ENCODE data around the gene CHSY1.
A peak's percentile ranks its signal among the peaks of the same experiment; 100 is the strongest.

Gene CHSY1

GRCh38 chr15:101137312-101137940, 114.4 kb downstream of the CHSY1 start:
- Histone ChIP-seq H3K27me3 (ENCODE audit: control insufficient read depth in 1 of 2, insufficient read depth in 1 of 2, low read length in 2 of 2) (peaks cover 0 to 12% of the 10 kb centered on the region in 2 experiments), H4K8ac (ENCODE audit: low read length) (no peak overlapping the region), H3K9ac (ENCODE audit: low read length) (no peak overlapping the region), H3K4me3 (ENCODE audit: insufficient read depth in 1 of 2, low read depth in 1 of 2, low read length in 2 of 2) (no peak overlapping the region), H2AK5ac (ENCODE audit: low read length, severe bottlenecking) (no peak overlapping the region), H3K79me1 (replicated peaks; ENCODE audit: low read length, poor library complexity, severe bottlenecking) (no peaks in the 10 kb centered on the region), H3K14ac (ENCODE audit: low read length in 2 of 2) (no peak overlapping the region), H3K23ac (ENCODE audit: low read length in 2 of 2) (no peak overlapping the region), H3K36me3 (ENCODE audit: control insufficient read depth in 1 of 2, insufficient read depth in 2 of 2, low read depth in 1 of 2, low read length in 2 of 2) (no peaks in the 10 kb centered on the region), H3K18ac (ENCODE audit: low read depth in 1 of 2, low read length in 2 of 2) (no peak overlapping the region), H3K4me1 (ENCODE audit: control insufficient read depth, insufficient read depth, low read depth, low read length) (peaks cover 15% of the 10 kb centered on the region), H3K4me2 (ENCODE audit: low read length, poor library complexity, severe bottlenecking) (no peak overlapping the region), H3K9me3 (ENCODE audit: control insufficient read depth, low read length) (no peaks in the 10 kb centered on the region), H2BK15ac (ENCODE audit: low read depth, poor library complexity, severe bottlenecking) (no peak overlapping the region), H2BK120ac (ENCODE audit: low read depth, low read length) (no peak overlapping the region), H4K91ac (ENCODE audit: low read length) (peak overlapping the region; percentile 52), H2AFZ (ENCODE audit: low read depth, low read length) (no peak overlapping the region), H2BK12ac (ENCODE audit: low read length in 2 of 2) (no peak overlapping the region), H3K27ac (ENCODE audit: low read length, poor library complexity, severe bottlenecking) (no peak overlapping the region), H2BK5ac (ENCODE audit: low read depth, low read length, poor library complexity, severe bottlenecking) (no peak overlapping the region), H3K4ac (ENCODE audit: low read depth in 1 of 2, low read length in 2 of 2) (no peak overlapping the region)
- WGBS = 93% methylated on average over 16 of the region's 16 CpGs
- no peak for DNase-seq

- Histone ChIP-seq H3K79me1 (replicated peaks; ENCODE audit: low read length, poor library complexity, severe bottlenecking) (no peaks in the 10 kb centered on the region), H2BK12ac (ENCODE audit: low read length in 2 of 2) (no peak overlapping the region), H3K18ac (ENCODE audit: low read depth in 1 of 2, low read length in 2 of 2) (no peak overlapping the region), H3K4me2 (ENCODE audit: low read length, poor library complexity, severe bottlenecking) (no peak overlapping the region), H3K4me1 (ENCODE audit: control insufficient read depth, insufficient read depth, low read depth, low read length) (peaks cover 15% of the 10 kb centered on the region), H2BK5ac (ENCODE audit: low read depth, low read length, poor library complexity, severe bottlenecking) (no peak overlapping the region), H3K23ac (ENCODE audit: low read length in 2 of 2) (no peak overlapping the region), H3K9ac (ENCODE audit: low read length) (no peak overlapping the region), H2BK120ac (ENCODE audit: low read depth, low read length) (no peak overlapping the region), H2AFZ (ENCODE audit: low read depth, low read length) (no peak overlapping the region), H3K36me3 (ENCODE audit: control insufficient read depth in 1 of 2, insufficient read depth in 2 of 2, low read depth in 1 of 2, low read length in 2 of 2) (no peaks in the 10 kb centered on the region), H2BK15ac (ENCODE audit: low read depth, poor library complexity, severe bottlenecking) (no peak overlapping the region), H3K4me3 (ENCODE audit: insufficient read depth in 1 of 2, low read depth in 1 of 2, low read length in 2 of 2) (no peak overlapping the region), H2AK5ac (ENCODE audit: low read length, severe bottlenecking) (no peak overlapping the region), H3K14ac (ENCODE audit: low read length in 2 of 2) (no peak overlapping the region), H3K27me3 (ENCODE audit: control insufficient read depth in 1 of 2, insufficient read depth in 1 of 2, low read length in 2 of 2) (peaks cover 0 to 12% of the 10 kb centered on the region in 2 experiments), H4K91ac (ENCODE audit: low read length) (no peak overlapping the region), H3K9me3 (ENCODE audit: control insufficient read depth, low read length) (no peaks in the 10 kb centered on the region), H3K4ac (ENCODE audit: low read depth in 1 of 2, low read length in 2 of 2) (no peak overlapping the region), H4K8ac (ENCODE audit: low read length) (no peak overlapping the region), H3K27ac (ENCODE audit: low read length, poor library complexity, severe bottlenecking) (no peak overlapping the region)
- DNase-seq = no peak
- 89% methylated on average over 11 of the region's 14 CpGs for WGBS
Observed at GRCh38 chr15:101136381-101137268, 115.2 kb downstream of the CHSY1 start.

DNA sequence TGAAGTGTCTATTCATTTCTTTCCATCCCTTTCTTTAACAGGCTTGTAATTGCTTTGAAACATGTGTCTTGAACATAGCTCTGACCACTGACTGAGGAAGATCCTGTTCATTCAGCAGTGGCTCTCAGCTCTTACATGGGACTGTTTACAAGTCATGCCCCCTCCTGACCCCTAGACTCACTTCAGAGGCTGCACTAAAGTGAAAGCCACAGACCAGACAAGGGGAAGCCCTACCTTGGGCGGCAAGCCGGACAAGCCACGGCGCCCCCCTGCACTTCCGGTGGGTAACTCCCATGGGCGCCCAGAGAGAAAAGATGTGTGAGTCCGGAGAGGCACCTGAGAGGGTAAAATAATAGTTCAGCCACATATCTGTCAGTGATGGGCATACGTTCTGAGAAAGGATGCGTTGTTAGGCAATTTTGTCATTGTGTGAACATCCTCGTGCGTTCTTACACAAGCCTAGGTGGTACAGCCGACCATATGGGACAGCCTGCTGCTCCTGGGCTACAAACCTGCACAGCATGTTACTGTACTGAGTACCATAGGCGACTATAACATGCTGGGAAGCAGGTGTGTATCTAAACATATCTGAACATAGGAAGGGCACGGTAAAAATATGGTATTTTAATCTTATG, 116.2 kb downstream of the CHSY1 start:
- H2AFZ ChIP-seq (ENCODE audit: low read depth, low read length) = no peak overlapping the region
- no peaks in the 10 kb centered on the region for H3K36me3 ChIP-seq (ENCODE audit: control insufficient read depth in 1 of 2, insufficient read depth in 2 of 2, low read depth in 1 of 2, low read length in 2 of 2)
- no peak overlapping the region for H2BK12ac ChIP-seq (ENCODE audit: low read length in 2 of 2)
- no peak overlapping the region for H2BK120ac ChIP-seq (ENCODE audit: low read depth, low read length)
- H3K18ac ChIP-seq (ENCODE audit: low read depth in 1 of 2, low read length in 2 of 2) = no peak overlapping the region
- no peak overlapping the region for H2BK5ac ChIP-seq (ENCODE audit: low read depth, low read length, poor library complexity, severe bottlenecking)
- DNase-seq = peak; percentile 45
- H3K4ac ChIP-seq (ENCODE audit: low read depth in 1 of 2, low read length in 2 of 2) = no peak overlapping the region
- no peak overlapping the region for H2BK15ac ChIP-seq (ENCODE audit: low read depth, poor library complexity, severe bottlenecking)
- no peaks in the 10 kb centered on the region for H3K79me1 ChIP-seq (replicated peaks; ENCODE audit: low read length, poor library complexity, severe bottlenecking)
- peaks cover 13% of the 10 kb centered on the region for H3K4me1 ChIP-seq (ENCODE audit: control insufficient read depth, insufficient read depth, low read depth, low read length)
- peaks cover 0 to 12% of the 10 kb centered on the region in 2 experiments for H3K27me3 ChIP-seq (ENCODE audit: control insufficient read depth in 1 of 2, insufficient read depth in 1 of 2, low read length in 2 of 2)
- WGBS = 78% methylated on average over 14 of the region's 14 CpGs
- H3K23ac ChIP-seq (ENCODE audit: low read length in 2 of 2) = no peak overlapping the region
- H4K8ac ChIP-seq (ENCODE audit: low read length) = no peak overlapping the region
- no peak overlapping the region for H4K91ac ChIP-seq (ENCODE audit: low read length)
- no peak overlapping the region for H3K14ac ChIP-seq (ENCODE audit: low read length in 2 of 2)
- no peak overlapping the region for H3K9ac ChIP-seq (ENCODE audit: low read length)
- H3K4me3 ChIP-seq (ENCODE audit: insufficient read depth in 1 of 2, low read depth in 1 of 2, low read length in 2 of 2) = no peak overlapping the region
- no peaks in the 10 kb centered on the region for H3K9me3 ChIP-seq (ENCODE audit: control insufficient read depth, low read length)
- no peak overlapping the region for H3K27ac ChIP-seq (ENCODE audit: low read length, poor library complexity, severe bottlenecking)
- no peak overlapping the region for H3K4me2 ChIP-seq (ENCODE audit: low read length, poor library complexity, severe bottlenecking)
- H2AK5ac ChIP-seq (ENCODE audit: low read length, severe bottlenecking) = no peak overlapping the region

- Histone ChIP-seq H4K8ac (ENCODE audit: low read length) (no peak overlapping the region), H3K79me1 (replicated peaks; ENCODE audit: low read length, poor library complexity, severe bottlenecking) (no peaks in the 10 kb centered on the region), H3K18ac (ENCODE audit: low read depth in 1 of 2, low read length in 2 of 2) (no peak overlapping the region), H3K9ac (ENCODE audit: low read length) (no peak overlapping the region), H2BK5ac (ENCODE audit: low read depth, low read length, poor library complexity, severe bottlenecking) (no peak overlapping the region), H4K91ac (ENCODE audit: low read length) (no peak overlapping the region), H3K4ac (ENCODE audit: low read depth in 1 of 2, low read length in 2 of 2) (no peak overlapping the region), H3K27ac (ENCODE audit: low read length, poor library complexity, severe bottlenecking) (no peak overlapping the region), H3K4me3 (ENCODE audit: insufficient read depth in 1 of 2, low read depth in 1 of 2, low read length in 2 of 2) (no peak overlapping the region), H2AFZ (ENCODE audit: low read depth, low read length) (no peak overlapping the region), H2AK5ac (ENCODE audit: low read length, severe bottlenecking) (no peak overlapping the region), H3K4me1 (ENCODE audit: control insufficient read depth, insufficient read depth, low read depth, low read length) (peaks cover 10% of the 10 kb centered on the region), H2BK120ac (ENCODE audit: low read depth, low read length) (no peak overlapping the region), H3K4me2 (ENCODE audit: low read length, poor library complexity, severe bottlenecking) (no peak overlapping the region), H3K36me3 (ENCODE audit: control insufficient read depth in 1 of 2, insufficient read depth in 2 of 2, low read depth in 1 of 2, low read length in 2 of 2) (no peaks in the 10 kb centered on the region), H3K23ac (ENCODE audit: low read length in 2 of 2) (no peak overlapping the region), H2BK15ac (ENCODE audit: low read depth, poor library complexity, severe bottlenecking) (no peak overlapping the region), H3K14ac (ENCODE audit: low read length in 2 of 2) (no peak overlapping the region), H3K27me3 (ENCODE audit: control insufficient read depth in 1 of 2, insufficient read depth in 1 of 2, low read length in 2 of 2) (peaks cover 0 to 8% of the 10 kb centered on the region in 2 experiments), H2BK12ac (ENCODE audit: low read length in 2 of 2) (no peak overlapping the region), H3K9me3 (ENCODE audit: control insufficient read depth, low read length) (no peaks in the 10 kb centered on the region)
- no peak for DNase-seq
- 100% methylated on average over 1 of the region's 5 CpGs for WGBS
Observed at GRCh38 chr15:101134780-101135179, 117.1 kb downstream of the CHSY1 start.
